Ovary (tissue), 9 donors: ENCODE measurements around the gene GGN. TPM values are rescaled to one million over a fixed set of nuclear protein-coding genes. Genes with fewer than 3 reads are reported as not detected.
A peak's percentile ranks its signal among the peaks of the same experiment; 100 is the strongest.

Source experiments
- DNase-seq, 5 donors: peaks; one replicate each; pipeline ENCODE4 v3.0.0-alpha.2; 2019 to 2020
- H3K27ac ChIP-seq, 2 donors: fragments of 200-600 bp; one replicate each; pipeline versions ENCODE4 v1.5.1 to v1.8.0; 2019 to 2022
- H3K27me3 ChIP-seq: fragments of 200-600 bp; one replicate; pipeline ENCODE4 v1.8.0; 2022
- H3K36me3 ChIP-seq: fragments of 200-600 bp; sonication (generic); one replicate; pipeline ENCODE4 v1.5.1; 2019
- H3K4me1 ChIP-seq: one replicate; pipeline ENCODE4 v1.8.1; 2013; ENCODE audit warnings: mild to moderate bottlenecking, moderate library complexity; ENCODE audit not compliant: insufficient read depth
- H3K4me3 ChIP-seq: fragments of 200-600 bp; sonication (generic); one replicate; pipeline ENCODE4 v1.5.1; 2017
- H3K9me3 ChIP-seq, 2 donors: fragments of 200-600 bp in 1 of 2; sonication (generic) in 1 of 2; one replicate each; pipeline versions ENCODE4 v1.5.1 to v1.8.1; 2013 to 2019; ENCODE audit warnings: mild to moderate bottlenecking in 1 of 2, moderate library complexity in 1 of 2
- CTCF ChIP-seq, 3 donors: fragments of 450-650 bp in 2 of 3; fragments of 200-600 bp in 1 of 3; IDR thresholded peaks; one replicate each; pipeline versions ENCODE4 v1.5.1 to v1.8.0; 2016 to 2022; ENCODE audit warnings: antibody characterized with exemption in 3 of 3, mild to moderate bottlenecking in 1 of 3
- EP300 ChIP-seq: sonication (generic); formaldehyde crosslinking; IDR thresholded peaks from one replicate; pipeline ENCODE4 v1.6.1; 2017; ENCODE audit warnings: antibody characterized with exemption
- POLR2A ChIP-seq: fragments of 450-650 bp; IDR thresholded peaks from one replicate; pipeline ENCODE4 v1.6.1; 2017; ENCODE audit warnings: antibody characterized with exemption, mild to moderate bottlenecking, moderate library complexity
- WGBS, 3 donors: extraction: QIAGEN DNeasy Blood & Tissue Kit in 1 of 3; methylation state at CpG; one replicate each; pipeline versions ENCODE4 v1.1.5 to v1.1.7; 2013 to 2017; 5-methylcytosine and 5-hydroxymethylcytosine counted together
- intact Hi-C, 4 donors: fragments of 100-400 bp; cut with DNase I; formaldehyde crosslinking; loops; one replicate each; pipeline versions ENCODE4 v1.11.0 to v1.15.1; 2022 to 2023
- polyA plus RNA-seq, 2 donors: library from polyadenylated mRNA; stranded (reverse); fragments of 200-250 nt in 1 of 2; fragments of 350-450 nt in 1 of 2; fragmentation: Illumina TruSeq in 1 of 2; extraction: RNeasy Lipid Tissue Mini Kit (QIAGEN cat#74804) in 1 of 2; gene quantifications; one replicate each; pipeline ENCODE4 v1.2.3, GENCODE V29; 2013 to 2014
- total RNA-seq, 7 donors: library from RNA; depleted of rRNA in 2 of 7; stranded (reverse); fragments of >200 nt in 2 of 7; fragmentation: NEBNext Ultra II Directional in 3 of 7; extraction: Animal tissue kit (Norgen Biotek cat#: 25700) in 3 of 7; gene quantifications; one replicate each; pipeline versions ENCODE4 v1.1.0 to v1.2.4, GENCODE V29; 2016 to 2023
- donor health status: DM: no; HTN: no; CAD: no; lungs with moderate emphysema.
- donor health status: DM: no; HTN: no; CAD: no.
- donor health status: Bipolar disorder and iron deficiency.
- donor health status: DM: yes; HTN: yes; CAD: no.
- donor health status: DM: no; HTN: no; CAD: no.
- donor health status: DM: yes; HTN: yes; CAD: no.

GGN gene
- total and polyA plus RNA-seq, 9 donors: 0.24 to 0.75 (median 0.54) TPM; not detected in 3

GRCh38 chr19:38378866-38379265 lies 9.0 kb downstream of the GGN start:
- Histone ChIP-seq H3K4me3 (no peak overlapping the region), H3K9me3 (no peaks in the 10 kb centered on the region), H3K36me3 (no peaks in the 10 kb centered on the region), H3K4me1 (peaks cover 15% of the 10 kb centered on the region), H3K27me3 (no peaks in the 10 kb centered on the region), H3K27ac (no peak overlapping the region)
- DNase-seq: no peak
- TF ChIP-seq EP300 (no peak), POLR2A (no peak), CTCF (IDR thresholded peaks at IDR 0.05) (no peak)
- 94 to 97% (median 94%) methylated on average over 10 of the region's 10 CpGs for WGBS, 3 donors
- intact Hi-C loops: no loop called here

- Histone ChIP-seq H3K27ac (no peak overlapping the region), H3K9me3 (no peaks in the 10 kb centered on the region), H3K36me3 (no peaks in the 10 kb centered on the region), H3K4me3 (no peak overlapping the region), H3K27me3 (no peaks in the 10 kb centered on the region), H3K4me1 (peaks cover 15% of the 10 kb centered on the region)
- WGBS, 3 donors: 97 to 99% (median 98%) methylated on average over 4 of the region's 4 CpGs
- intact Hi-C loops: no loop called here
- TF ChIP-seq POLR2A: no peak
- no peak for TF ChIP-seq EP300
- TF ChIP-seq CTCF (IDR thresholded peaks at IDR 0.05): no peak
- DNase-seq: no peak
These were observed 10.8 kb downstream of the GGN start for GRCh38 chr19:38377052-38377451.

GRCh38 chr19:38376576-38376975 lies 11.3 kb downstream of the GGN start:
- H3K27ac ChIP-seq: no peak overlapping the region
- TF ChIP-seq POLR2A: no peak
- TF ChIP-seq EP300: no peak
- TF ChIP-seq CTCF (IDR thresholded peaks at IDR 0.05): no peak
- peaks cover 15% of the 10 kb centered on the region for H3K4me1 ChIP-seq
- H3K27me3 ChIP-seq: no peaks in the 10 kb centered on the region
- intact Hi-C loops: no loop called here
- H3K9me3 ChIP-seq: no peaks in the 10 kb centered on the region
- no peak overlapping the region for H3K4me3 ChIP-seq
- no peaks in the 10 kb centered on the region for H3K36me3 ChIP-seq
- DNase-seq: no peak
- 65 to 78% (median 69%) methylated on average over 3 of the region's 3 CpGs for WGBS, 3 donors

GRCh38 chr19:38375748-38376147 lies 12.1 kb downstream of the GGN start:
- Histone ChIP-seq H3K27me3 (no peaks in the 10 kb centered on the region), H3K36me3 (no peaks in the 10 kb centered on the region), H3K9me3 (no peaks in the 10 kb centered on the region), H3K4me3 (peak overlapping the region; percentile 70), H3K4me1 (peaks cover 15% of the 10 kb centered on the region), H3K27ac (no peak overlapping the region)
- TF ChIP-seq POLR2A (no peak), CTCF (IDR thresholded peaks at IDR 0.05) (no peak), EP300 (no peak)
- no peak for DNase-seq
- WGBS, 3 donors: 71 to 75% (median 75%) methylated on average over 5 of the region's 5 CpGs
- intact Hi-C loops: no loop called here

- TF ChIP-seq POLR2A (no peak), CTCF (IDR thresholded peaks at IDR 0.05) (no peak), EP300 (no peak)
- no peaks in the 10 kb centered on the region for H3K27me3 ChIP-seq
- intact Hi-C loops: no loop called here
- H3K27ac ChIP-seq: peak overlapping the region; percentile 0 to 59
- H3K4me1 ChIP-seq: peaks cover 15% of the 10 kb centered on the region
- WGBS, 3 donors: 0 to 1% (median 1%) methylated on average over 18 of the region's 18 CpGs
- no peaks in the 10 kb centered on the region for H3K36me3 ChIP-seq
- H3K9me3 ChIP-seq: no peaks in the 10 kb centered on the region
- no peak for DNase-seq
- peak overlapping the region; percentile 70 for H3K4me3 ChIP-seq
These were observed 12.7 kb downstream of the GGN start for GRCh38 chr19:38375098-38375493.
